GM19397 (cell line): ENCODE data around the gene ST7.

ENCODE experiments used
- ATAC-seq: cut with Tn5 transposase; IDR thresholded peaks from one replicate; pipeline ENCODE4 v1.9.1; 2021; ENCODE audit warnings: mild to moderate bottlenecking, moderate library complexity; ENCODE audit not compliant: unreplicated experiment

ST7 gene

GRCh38 chr7:117053432-117053831 is 100.1 kb downstream of the ST7 start:
- ATAC-seq: no peak

- ATAC-seq: no peak
Observed at GRCh38 chr7:117061751-117062150, 108.5 kb downstream of the ST7 start.

- ATAC-seq: no peak
Observed at GRCh38 chr7:117062300-117062699, 109.0 kb downstream of the ST7 start.

- ATAC-seq: no peak
Observed at GRCh38 chr7:117064688-117065087, 111.4 kb downstream of the ST7 start.

- no peak for ATAC-seq
Observed at GRCh38 chr7:117065571-117066150, 112.4 kb downstream of the ST7 start.

GRCh38 chr7:117066668-117067067 is 113.4 kb downstream of the ST7 start:
- ATAC-seq: no peak

- no peak for ATAC-seq
Observed at GRCh38 chr7:117067340-117067739, 114.0 kb downstream of the ST7 start.

- ATAC-seq: no peak
Observed at GRCh38 chr7:117068511-117069145, 115.3 kb downstream of the ST7 start.

GRCh38 chr7:117069379-117069778 is 116.1 kb downstream of the ST7 start:
- ATAC-seq: no peak

GRCh38 chr7:117071551-117071950 is 118.2 kb downstream of the ST7 start:
- ATAC-seq: no peak

- ATAC-seq: no peak
Observed at GRCh38 chr7:117072620-117073118, 119.4 kb downstream of the ST7 start.

- ATAC-seq: no peak
Observed at GRCh38 chr7:117074378-117074777, 121.1 kb downstream of the ST7 start.

- ATAC-seq: no peak
Observed at GRCh38 chr7:117075934-117076333, 122.6 kb downstream of the ST7 start.

GRCh38 chr7:117076426-117076943 is 123.2 kb downstream of the ST7 start:
- no peak for ATAC-seq

GRCh38 chr7:117077658-117078057 is 124.4 kb downstream of the ST7 start:
- no peak for ATAC-seq

GRCh38 chr7:117082647-117083046 is 129.3 kb downstream of the ST7 start:
- no peak for ATAC-seq

- ATAC-seq: no peak
Observed at GRCh38 chr7:117083648-117084047, 130.3 kb downstream of the ST7 start.

GRCh38 chr7:117084286-117084685 is 131.0 kb downstream of the ST7 start:
- no peak for ATAC-seq

- no peak for ATAC-seq
Observed at GRCh38 chr7:117085275-117085674, 132.0 kb downstream of the ST7 start.

GRCh38 chr7:117085769-117086463 is 132.6 kb downstream of the ST7 start:
- ATAC-seq: no peak

GRCh38 chr7:117086788-117087187 is 133.5 kb downstream of the ST7 start:
- no peak for ATAC-seq
